GM21717 (cell line): ENCODE data around the gene COL4A2.

Source experiments
- ATAC-seq: cut with Tn5 transposase; IDR thresholded peaks from one replicate; pipeline ENCODE4 v1.9.1; 2021; ENCODE audit warnings: mild to moderate bottlenecking, moderate library complexity; ENCODE audit not compliant: unreplicated experiment

The COL4A2 gene

DNA sequence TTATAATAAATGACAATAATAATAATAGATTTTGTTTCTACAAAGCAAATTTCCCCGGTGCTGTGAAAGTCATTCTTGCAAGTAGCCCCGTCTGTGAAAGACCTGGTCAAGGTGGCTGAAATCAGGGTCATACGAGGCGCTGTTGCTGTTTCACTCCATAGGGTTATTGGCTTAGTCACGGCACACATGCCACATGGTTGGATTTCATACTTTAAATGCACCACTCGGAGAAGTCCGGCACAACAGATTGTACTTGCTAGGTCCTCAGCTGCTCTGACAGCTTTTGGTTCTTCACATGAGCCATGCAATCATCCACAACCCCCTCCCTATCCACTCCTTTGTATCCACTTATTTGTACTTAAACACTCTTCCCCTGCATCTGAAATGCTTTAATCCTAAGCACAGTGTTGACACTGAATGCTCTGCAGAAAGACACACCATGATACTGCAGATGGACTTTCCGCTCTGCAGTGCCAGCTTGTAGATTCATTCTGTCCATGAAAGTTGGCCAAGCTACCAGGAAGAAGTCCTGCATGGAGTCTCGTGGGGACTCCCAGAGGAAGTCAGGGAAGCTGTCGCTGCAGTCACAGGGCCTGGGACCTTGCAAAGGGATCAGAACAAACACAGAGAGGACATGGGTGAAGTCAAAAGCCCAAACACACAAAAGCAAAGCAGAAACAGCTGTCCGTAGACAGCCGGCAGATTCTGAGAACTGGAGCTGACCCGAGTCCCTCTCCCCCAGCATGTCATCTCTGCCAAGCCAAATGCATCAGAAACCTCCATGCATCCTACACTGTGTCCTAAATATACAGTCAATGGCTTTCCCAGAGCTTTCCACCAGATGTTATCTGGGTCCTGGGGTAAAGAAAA is 124.6 kb downstream of the COL4A2 start:
- ATAC-seq, result no peak

DNA sequence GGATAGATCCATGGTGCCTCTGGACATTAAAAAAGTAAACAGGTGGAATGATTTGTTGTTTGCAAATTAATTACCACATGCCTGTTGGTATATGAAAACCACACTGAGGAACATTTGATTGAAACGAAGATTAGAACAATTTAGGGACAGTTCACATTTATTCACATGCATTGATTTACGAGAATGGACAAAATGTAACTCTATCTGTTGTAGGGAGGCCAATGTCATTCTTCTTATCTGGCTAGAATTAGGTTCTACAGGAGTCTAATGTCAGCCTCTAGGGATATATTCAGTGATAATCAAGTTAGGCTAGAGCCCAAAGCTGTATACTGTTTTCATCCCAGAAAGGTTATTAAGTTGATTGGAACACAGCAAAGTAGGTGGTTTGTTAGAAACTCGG is 125.4 kb downstream of the COL4A2 start:
- no peak for ATAC-seq

DNA sequence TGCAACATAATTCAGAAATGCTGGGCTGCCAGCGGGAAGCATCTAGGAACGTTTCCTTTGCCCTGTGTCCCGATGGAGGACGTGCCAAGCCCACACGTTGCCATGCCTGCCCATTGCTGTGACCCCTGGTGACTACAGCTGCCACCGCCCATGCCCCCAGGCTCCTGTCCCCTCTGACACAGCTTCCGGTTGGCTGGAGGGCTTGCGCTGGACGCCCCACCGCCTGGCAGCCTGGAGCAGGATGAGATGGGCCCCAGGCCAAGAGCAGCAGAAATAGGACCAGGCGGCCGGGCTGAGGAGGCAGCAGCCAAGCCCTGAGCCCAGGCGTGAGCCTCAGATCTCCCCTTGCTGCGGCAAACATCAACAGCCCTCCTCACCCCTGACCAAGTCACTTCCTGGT is 125.9 kb downstream of the COL4A2 start:
- no peak for ATAC-seq

DNA sequence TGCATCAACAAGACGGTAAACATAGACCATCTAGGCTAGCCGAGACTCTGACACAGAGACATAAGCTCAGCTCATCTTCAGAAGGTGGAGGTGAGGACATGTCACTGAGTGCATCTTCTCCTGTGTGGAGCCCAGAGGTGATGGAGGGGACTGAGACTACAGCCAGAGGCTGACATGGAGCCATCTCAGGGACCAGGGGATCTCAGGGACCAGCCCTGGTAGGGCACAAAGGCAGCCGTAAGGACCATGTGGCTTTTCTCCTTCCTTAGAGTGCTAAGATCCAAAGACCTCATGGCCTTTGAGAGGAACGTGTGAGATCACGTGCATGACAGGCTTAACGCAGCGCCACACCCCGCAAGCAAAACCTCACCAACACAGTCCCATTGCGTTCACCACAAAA is 127.5 kb downstream of the COL4A2 start:
- no peak for ATAC-seq

DNA sequence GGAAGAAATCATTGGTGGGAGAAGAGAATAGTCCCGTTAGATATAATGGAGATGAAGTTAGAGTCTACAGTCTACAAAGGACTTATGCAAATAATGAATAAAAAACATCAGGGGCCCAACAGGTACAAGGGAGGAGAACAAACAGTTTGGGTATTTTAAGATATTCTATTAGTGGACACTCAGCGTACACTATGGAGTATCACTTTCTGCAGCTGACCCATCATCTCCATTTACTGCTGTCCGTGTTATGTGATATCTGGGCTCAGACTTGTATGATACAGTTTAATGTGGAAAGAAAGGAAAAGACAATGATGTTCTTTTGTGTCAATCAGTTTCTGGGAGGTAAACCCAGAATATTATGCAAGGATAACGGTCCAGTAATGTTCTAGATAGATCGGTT is 128.2 kb downstream of the COL4A2 start:
- ATAC-seq, result no peak

DNA sequence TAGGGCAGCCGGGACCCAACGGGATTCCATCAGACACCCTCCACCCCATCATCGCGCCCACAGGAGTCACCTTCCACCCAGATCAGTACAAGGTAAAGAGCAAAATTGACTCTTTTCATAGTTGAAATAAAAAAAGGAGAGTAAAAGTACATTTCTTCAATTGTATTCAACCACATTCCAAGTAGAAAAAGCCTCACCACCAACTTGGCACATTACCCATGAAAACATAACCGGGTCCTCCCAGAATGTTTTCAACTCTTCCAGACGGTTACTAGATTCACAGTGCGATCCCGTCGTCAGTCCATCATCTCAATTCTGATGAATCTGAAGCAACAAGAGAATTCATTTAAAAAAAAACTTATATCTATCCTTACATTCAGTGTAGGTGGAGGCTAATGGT is 129.2 kb downstream of the COL4A2 start:
- ATAC-seq, result no peak

DNA sequence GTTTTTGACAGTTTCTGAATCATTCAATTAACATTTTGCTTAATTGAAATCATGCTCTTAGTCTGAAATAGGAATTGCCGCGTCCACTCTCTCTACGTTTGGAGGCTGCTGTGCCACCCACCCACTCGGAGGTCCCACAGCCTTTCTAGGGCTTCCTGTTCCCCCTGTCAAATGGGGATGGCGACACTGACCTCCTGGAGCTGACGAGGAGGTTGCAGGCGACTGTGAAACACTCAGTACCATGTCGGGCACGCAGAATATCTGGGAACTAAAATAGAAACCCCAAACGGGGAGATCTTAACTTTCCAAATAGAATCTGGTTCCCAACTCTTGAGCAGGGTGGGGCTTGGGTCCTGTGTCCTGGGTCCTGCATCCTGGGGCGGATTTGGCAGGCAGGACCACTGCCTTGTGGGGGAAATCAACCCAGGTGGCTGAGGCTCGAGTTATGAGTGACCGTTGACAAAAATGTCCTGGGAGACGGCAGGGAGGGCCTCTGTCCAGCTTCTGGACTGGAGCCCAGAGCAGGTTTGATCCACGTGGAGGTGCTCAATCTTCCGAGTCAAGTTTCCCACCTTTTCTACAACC is 129.8 kb downstream of the COL4A2 start:
- ATAC-seq, result no peak

DNA sequence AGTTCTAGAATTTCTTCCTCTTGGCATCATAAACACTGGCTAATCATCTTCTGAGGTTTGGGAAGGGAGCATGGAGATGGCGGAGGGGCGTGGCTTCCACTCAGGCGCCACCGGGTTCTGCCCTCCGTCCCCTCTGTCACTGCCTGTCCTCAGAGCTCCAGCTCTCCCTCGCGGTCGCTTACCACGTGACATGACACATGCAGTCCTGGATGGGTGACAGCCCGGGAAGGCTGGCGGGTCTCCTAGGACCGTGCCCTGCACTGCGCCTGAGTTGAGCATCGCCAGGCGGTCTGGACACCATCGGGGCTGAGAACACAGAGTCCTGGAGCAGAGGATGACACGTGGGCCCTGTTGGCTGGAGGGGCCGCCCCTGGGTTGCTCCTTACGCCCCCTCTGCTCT is 131.1 kb downstream of the COL4A2 start:
- ATAC-seq, result no peak

DNA sequence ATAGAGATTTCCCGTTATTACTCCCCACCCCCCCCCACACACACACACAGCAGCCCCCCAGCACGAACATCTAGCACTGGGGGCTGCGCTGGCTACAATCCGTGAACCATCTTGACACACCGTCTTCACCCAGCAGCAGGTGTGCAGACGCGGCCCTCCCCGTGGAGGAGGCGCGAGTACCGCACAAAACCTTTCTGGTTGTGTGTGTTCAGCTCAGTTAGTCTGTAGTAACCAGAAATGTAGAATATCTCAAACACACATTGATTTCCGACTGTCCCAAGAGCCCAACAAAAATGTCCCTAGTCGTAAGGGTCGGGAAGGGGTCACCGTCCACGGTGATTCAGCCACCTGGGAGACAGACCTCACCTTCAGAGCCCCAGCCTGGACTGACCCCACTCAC is 131.7 kb downstream of the COL4A2 start:
- ATAC-seq, result no peak

DNA sequence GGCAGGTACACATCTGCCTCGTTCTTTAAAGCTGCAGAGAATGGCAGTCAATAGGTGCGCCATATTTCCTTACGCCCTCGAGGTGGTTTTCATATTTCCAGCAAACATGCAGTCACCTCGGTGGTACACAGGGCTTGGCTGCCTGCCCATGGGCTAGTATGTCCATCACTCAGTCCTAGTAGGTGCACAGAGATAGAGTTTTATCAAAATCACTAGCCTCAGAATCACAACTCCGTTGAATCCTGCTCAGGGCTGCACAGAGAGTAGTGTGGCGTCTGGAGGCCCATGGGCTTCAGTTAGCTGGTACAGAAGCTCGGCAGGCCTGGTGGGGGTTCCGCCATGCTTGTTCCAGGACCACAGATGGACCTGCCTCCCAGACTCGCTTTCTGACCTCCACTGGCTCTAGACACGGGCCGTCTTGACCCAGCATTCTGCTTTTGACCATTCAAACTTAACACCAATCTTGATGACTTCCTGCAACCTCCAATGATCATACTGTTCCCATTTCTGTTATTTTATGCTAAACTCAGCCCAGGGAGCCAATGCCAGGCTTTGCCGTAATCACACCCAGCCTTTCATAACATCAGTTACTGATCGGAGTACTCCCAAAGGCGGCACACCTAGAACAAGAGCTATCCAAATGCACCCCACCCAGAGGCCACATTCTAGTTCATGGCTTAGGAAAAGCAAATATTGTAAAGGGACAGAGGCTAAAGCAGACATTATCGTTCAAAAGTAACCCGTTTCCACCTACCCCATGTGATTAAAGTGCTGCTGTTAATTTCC is 134.1 kb downstream of the COL4A2 start:
- ATAC-seq, result no peak

DNA sequence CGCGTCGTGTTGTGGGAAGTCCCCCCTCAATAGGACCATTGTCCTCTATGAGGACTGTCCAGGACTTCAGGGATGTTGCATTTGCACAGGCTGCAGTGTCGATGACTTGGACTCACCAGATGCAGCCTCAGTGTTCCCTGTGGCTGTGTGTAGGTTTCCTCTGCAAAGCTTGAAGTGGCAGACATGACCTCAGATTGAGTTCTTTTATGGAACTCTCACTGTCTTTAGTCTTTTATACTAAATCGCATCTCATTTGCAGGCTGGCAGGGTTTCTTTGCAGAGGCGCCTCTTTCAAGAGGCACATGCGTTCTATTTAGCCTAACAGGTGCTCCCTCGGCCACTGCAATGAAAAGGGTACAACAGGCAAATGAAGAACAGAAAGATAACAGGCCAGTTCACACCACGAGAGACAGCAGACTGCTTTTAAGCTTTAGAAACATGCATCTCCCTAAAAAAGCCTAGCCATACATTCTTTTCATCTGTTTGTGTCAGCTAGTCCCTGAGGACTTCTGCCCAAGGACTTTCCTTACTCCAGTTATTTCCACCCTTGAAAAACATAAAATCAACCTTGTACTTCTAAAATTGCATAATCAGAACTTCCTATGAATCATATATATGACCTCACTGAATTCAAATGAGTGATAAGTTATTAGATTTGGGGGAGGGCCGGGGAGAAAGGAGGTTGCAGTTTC is 136.0 kb downstream of the COL4A2 start:
- ATAC-seq, result no peak

DNA sequence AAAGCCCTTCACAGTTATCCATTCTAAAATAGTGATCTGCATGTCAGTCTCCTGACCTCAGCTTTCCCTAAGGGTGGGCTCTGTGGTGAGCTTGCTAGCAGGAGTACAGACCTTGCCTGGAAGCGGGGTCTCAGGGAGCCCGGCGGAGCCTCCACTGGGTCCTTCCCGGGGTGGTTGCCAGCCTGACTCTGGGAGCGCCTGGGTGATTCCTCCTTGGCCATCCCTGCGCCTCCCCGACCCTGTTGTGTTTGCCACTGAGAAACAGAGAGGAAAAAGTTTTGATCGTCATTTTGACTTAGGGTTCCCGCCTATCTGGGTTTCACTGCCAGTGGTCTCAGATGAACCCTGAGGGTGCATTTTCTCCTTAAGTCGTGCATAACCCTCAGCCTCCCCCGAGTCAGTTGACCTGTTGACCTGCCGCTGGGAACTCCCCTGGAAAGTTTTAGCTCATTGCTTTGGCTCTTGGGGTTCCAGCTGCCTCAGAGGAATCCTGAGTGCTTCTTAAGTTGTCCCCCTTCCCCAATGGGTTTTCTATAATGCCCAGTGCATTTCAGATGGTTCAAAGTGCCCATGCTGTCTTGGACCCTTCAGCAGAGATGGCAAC is 136.6 kb downstream of the COL4A2 start:
- ATAC-seq, result no peak

DNA sequence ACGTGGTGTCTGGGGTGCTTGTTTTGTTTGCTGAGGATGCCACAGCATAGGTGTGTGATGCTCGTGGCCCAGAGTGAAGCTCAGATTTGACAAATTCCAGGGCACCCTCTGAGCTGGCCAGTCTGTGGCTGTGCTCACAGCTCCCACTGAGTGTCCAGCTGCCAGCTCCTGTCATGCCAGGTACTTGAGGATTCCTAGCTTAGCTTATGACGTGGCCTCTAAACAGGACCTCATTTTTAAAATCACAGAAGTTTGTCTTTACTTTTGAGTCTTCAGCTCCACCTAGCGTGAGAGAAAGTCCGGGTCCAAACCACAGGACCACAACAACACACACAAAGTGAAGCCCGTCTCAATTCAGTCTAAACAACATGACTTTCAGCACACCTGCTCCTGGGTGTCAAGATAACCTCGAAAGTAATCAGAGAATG is 137.2 kb downstream of the COL4A2 start:
- no peak for ATAC-seq

DNA sequence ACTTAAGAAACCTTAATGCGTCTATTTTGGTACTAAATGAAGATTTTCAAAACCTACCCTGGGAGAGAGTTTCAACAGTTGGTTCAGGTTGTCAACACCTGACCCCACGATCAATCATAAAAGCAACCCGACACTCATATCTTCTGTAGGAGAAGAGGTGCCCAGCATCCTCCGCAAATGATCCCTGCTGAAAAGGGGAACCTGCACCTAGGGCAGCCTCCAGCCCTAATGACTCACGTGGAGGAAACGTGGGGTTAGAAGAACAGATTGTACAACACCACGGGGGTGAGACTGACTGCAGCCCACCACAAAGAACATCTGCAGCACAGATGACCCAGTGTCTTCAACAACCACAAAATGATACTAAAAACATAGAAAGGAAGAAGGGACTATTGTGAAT is 138.1 kb downstream of the COL4A2 start:
- ATAC-seq, result peak; percentile 58

DNA sequence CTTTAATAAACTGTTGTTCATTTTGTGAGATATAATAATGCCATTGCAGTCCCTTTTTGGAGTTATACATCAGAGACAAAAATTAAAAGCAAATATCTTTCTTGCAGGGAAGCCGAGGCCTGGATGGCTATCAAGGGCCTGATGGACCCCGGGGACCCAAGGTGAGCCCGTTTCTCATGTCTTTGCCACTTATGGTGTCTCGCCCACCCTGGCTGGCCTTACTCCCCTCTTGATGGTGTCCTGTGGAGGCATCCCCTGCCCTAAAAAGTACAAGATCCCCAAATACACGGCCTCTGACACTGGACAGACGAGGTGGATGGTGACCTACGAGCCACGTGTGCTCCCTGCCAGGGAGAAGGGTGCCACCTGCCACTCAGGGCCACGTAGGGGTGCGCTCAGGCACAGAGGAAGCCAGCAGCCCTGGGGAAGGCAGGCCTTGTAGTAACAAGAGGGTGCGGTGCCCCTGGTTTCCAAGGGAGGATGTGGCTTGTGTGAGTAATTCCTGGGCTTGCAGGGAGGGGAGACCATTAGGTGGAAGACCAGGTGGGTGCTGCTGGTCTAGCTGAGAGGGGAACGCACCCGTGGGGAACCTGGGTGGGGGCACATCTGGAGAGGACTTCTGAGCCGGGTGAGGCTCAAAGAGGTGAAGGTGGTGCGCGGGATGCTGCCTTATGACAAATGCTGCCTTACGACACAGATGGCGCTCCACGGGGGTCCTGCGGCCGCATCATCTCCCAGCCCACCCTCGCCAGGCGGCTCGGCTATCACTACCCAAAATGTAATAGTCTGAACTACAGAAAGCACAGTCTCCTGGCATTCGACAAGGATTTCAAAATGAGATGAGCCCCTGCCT is 138.9 kb downstream of the COL4A2 start:
- ATAC-seq, result no peak

DNA sequence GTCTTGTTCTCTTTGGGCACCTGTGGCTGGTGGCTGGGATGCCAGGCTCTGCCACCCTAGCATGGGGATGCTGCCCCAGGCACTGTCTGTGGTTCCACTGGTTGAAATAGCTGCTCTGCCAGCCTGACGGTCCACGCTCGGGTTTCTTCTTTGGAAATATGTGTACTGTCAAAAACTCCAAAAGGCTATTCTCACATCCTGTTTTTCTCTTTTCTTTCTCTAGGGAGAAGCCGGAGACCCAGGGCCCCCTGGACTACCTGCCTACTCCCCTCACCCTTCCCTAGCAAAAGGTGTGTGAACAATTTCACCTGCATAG is 139.4 kb downstream of the COL4A2 start:
- no peak for ATAC-seq

DNA sequence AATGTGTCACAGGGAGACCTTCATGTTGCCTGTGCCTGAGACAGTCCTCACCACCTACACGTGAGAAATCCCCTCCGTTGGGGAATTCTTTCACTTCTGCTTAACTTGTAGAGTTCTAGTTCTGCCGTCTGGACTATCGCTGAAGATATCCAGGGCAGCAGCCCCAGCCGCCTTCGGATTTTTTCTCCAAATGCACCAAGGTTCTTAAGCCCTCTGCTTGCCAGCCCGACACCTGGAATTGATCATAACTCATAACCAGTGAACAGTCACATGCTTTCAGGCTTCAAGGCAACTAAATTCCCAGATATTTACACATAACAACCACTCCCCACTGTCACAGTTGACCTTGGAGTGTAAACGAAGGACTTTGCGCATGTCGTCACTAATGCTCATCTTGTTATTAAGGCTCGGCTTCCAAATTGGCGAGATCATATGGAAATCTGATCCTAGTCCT is 140.0 kb downstream of the COL4A2 start:
- ATAC-seq, result peak; percentile 43

DNA sequence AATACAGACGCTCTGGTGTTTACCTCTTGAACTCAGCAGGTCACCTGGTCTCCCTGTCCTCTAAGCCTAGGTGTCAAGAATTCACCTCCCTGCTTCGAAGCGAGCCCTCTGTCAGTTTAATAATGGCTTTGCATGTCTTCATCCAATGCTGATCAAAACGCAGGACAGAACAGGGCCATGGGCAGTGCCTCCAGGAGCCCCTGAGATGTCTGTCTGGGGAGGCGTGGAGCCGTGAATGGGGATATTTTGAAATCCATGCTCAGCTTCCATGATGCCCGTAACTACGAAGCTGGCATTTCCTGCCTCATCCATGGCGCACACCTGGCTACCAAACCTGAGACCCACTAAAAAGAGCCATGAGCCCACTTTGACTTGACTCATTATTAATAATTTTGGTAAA is 140.7 kb downstream of the COL4A2 start:
- no peak for ATAC-seq

DNA sequence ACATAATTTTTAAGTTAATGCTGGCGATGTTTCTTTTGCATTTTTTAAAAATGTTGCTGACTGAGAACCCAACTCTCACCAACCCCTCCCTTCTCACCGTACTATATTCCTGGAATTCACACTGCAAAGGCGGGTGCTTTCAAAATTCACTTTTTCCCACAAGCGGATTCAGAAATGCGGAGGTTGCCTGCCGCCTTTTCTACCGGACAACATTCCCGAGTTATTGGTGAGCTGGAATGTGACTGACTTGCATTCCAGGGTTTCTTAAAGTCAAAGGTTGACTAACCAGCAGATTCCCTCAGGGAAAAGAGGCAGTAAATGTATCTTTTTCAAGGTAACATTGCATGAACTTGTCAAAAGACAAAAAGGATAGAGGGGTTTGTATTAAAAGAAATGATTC is 141.1 kb downstream of the COL4A2 start:
- no peak for ATAC-seq

DNA sequence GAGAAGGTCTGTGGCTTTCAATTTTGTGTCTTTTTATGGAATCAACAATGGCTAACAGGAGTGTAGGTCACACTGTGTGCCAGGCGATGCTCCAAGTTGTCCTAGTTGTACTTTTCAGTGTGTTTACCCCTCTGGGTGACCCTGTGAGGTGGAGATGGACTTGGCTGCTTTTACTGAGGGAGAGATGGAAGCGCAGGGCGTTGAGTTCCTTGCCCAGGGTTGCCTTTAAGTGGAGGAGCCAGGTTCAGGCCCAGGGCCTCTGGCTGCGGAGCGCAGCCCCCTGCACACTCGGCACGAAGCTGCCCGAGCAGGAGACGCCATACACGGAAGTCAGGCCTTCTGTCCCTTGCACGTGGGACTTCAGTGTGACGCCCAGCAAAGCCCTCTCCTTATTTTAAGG is 141.6 kb downstream of the COL4A2 start:
- ATAC-seq, result no peak
